Transverse colon (tissue), 3 donors: ENCODE results near the gene PLXNC1.

Experiments used
- CTCF ChIP-seq, 5 experiments: fragments of 200-600 bp in 3 of 5; fragments of 450-650 bp in 2 of 5; sonication (generic) in 3 of 5; IDR thresholded peaks; 1 replicate in 2 of 5; 2 replicates in 3 of 5; pipeline ENCODE4 v1.5.1; 2016 to 2017; ENCODE audit warnings: antibody characterized with exemption in 5 of 5, inconsistent platforms in 3 of 5, mild to moderate bottlenecking in 2 of 5, moderate library complexity in 1 of 5
- POLR2A ChIP-seq: fragments of 450-650 bp; IDR thresholded peaks from one replicate; pipeline ENCODE4 v1.6.1; 2016; ENCODE audit warnings: antibody characterized with exemption, mild to moderate bottlenecking, moderate library complexity

GRCh38 chr12:94111302-94111701, 37.1 kb upstream of the PLXNC1 start:
- TF ChIP-seq POLR2A (no peak), CTCF (IDR thresholded peaks at IDR 0.05) (no peak)
